ENCODE data around the gene FAM20B.

GRCh38 chr1:179082333-179082998, 56.8 kb downstream of the FAM20B start:
- TF ChIP-seq CTCF (IDR thresholded peaks at IDR 0.05; ENCODE audit: insufficient read depth, low read length), result no peak
- no peak for TF ChIP-seq POLR2AphosphoS5 (IDR thresholded peaks at IDR 0.05; ENCODE audit: low read depth)
- no peak for TF ChIP-seq SPI1 (IDR thresholded peaks at IDR 0.05; ENCODE audit: borderline replicate concordance, low read depth)
